Body of pancreas (tissue), 4 donors: ENCODE results near the gene PANX2.

Experiments
- CTCF ChIP-seq, 7 experiments: fragments of 450-650 bp in 4 of 7; fragments of 200-600 bp in 3 of 7; sonication (generic) in 3 of 7; IDR thresholded peaks; one replicate each; pipeline ENCODE4 v1.5.1; 2016 to 2019; ENCODE audit warnings: antibody characterized with exemption in 7 of 7
- POLR2A ChIP-seq, 3 donors: fragments of 450-650 bp; IDR thresholded peaks; one replicate each; pipeline ENCODE4 v1.6.1; 2016; ENCODE audit warnings: antibody characterized with exemption in 3 of 3, mild to moderate bottlenecking in 2 of 3

- no peak for TF ChIP-seq CTCF (IDR thresholded peaks at IDR 0.05)
- no peak for TF ChIP-seq POLR2A (IDR thresholded peaks at IDR 0.05)
Measured at GRCh38 chr22:50121202-50121740, 49.3 kb upstream of the PANX2 start.
